Gastrocnemius medialis (tissue), 4 donors: Measurements from ENCODE around the gene MAPK4.

ENCODE experiments used
- CTCF ChIP-seq, 5 experiments: fragments of 450-650 bp in 3 of 5; fragments of 200-600 bp in 2 of 5; sonication (generic) in 2 of 5; IDR thresholded peaks in 4 of 5; conservative IDR thresholded peaks in 1 of 5; 1 replicate in 4 of 5; 2 replicates in 1 of 5; pipeline ENCODE4 v1.5.1; 2016 to 2019; ENCODE audit warnings: antibody characterized with exemption in 5 of 5, mild to moderate bottlenecking in 3 of 5, moderate library complexity in 3 of 5
- POLR2A ChIP-seq, 2 donors: fragments of 450-650 bp; IDR thresholded peaks; one replicate each; pipeline ENCODE4 v1.6.1; 2017; ENCODE audit warnings: antibody characterized with exemption in 2 of 2, mild to moderate bottlenecking in 2 of 2, moderate library complexity in 2 of 2

GRCh38 chr18:50711386-50711785 lies 151.5 kb downstream of the MAPK4 start:
- no peak for TF ChIP-seq POLR2A (IDR thresholded peaks at IDR 0.05)
- no peak for TF ChIP-seq CTCF (IDR thresholded peaks at IDR 0.05 in 4 of 5, conservative IDR thresholded peaks at IDR 0.05 in 1 of 5)
